Liver (tissue), 9 donors: ENCODE data around the gene MEIOB. TPM values are rescaled to one million over a fixed set of nuclear protein-coding genes. Genes with fewer than 3 reads are reported as not detected.

Experiments
- DNase-seq: peaks from one replicate; pipeline ENCODE4 v3.0.0-alpha.2; 2017; ENCODE audit warnings: low spot score
- H3K27ac ChIP-seq, 2 donors: one replicate each; pipeline ENCODE4 v1.7.0; 2013; ENCODE audit warnings: inconsistent platforms in 2 of 2, low read length in 2 of 2, control low read depth in 1 of 2, low read depth in 1 of 2, mild to moderate bottlenecking in 1 of 2
- H3K27me3 ChIP-seq, 4 donors: one replicate each; pipeline versions ENCODE4 v1.6.1 to v1.7.0; 2013; ENCODE audit warnings: low read length in 3 of 4, inconsistent platforms in 1 of 4, mild to moderate bottlenecking in 1 of 4, moderate library complexity in 1 of 4; ENCODE audit not compliant: control insufficient read depth in 4 of 4, insufficient read depth in 4 of 4
- H3K36me3 ChIP-seq, 4 donors: one replicate each; pipeline versions ENCODE4 v1.6.1 to v1.7.0; 2013; ENCODE audit warnings: low read length in 3 of 4, mild to moderate bottlenecking in 3 of 4, low read depth in 1 of 4, moderate library complexity in 1 of 4; ENCODE audit not compliant: control insufficient read depth in 4 of 4, insufficient read depth in 3 of 4
- H3K4me1 ChIP-seq, 4 donors: one replicate each; pipeline versions ENCODE4 v1.6.1 to v1.7.0; 2013; ENCODE audit warnings: low read length in 3 of 4, mild to moderate bottlenecking in 3 of 4, moderate library complexity in 1 of 4; ENCODE audit not compliant: control insufficient read depth in 4 of 4, insufficient read depth in 4 of 4
- H3K4me3 ChIP-seq, 3 donors: one replicate each; pipeline versions ENCODE4 v1.6.1 to v1.7.0; 2013; ENCODE audit warnings: low read length in 3 of 3, control low read depth in 1 of 3, low read depth in 1 of 3, mild to moderate bottlenecking in 1 of 3
- H3K9ac ChIP-seq, 2 donors: one replicate each; pipeline ENCODE4 v1.7.0; 2013; ENCODE audit warnings: low read length in 2 of 2, mild to moderate bottlenecking in 2 of 2, moderate library complexity in 2 of 2, control low read depth in 1 of 2, low read depth in 1 of 2
- H3K9me3 ChIP-seq, 4 donors: one replicate each; pipeline versions ENCODE4 v1.6.1 to v1.7.0; 2013; ENCODE audit warnings: low read length in 3 of 4; ENCODE audit not compliant: control insufficient read depth in 4 of 4
- EGR1 ChIP-seq, 2 donors: IDR thresholded peaks; 2 replicates each; pipeline ENCODE4 v1.6.1; 2016 to 2018; ENCODE audit warnings: antibody characterized with exemption in 2 of 2, low read depth in 2 of 2
- FOXA1 ChIP-seq: IDR thresholded peaks from 2 replicates; pipeline ENCODE4 v1.6.1; 2016; ENCODE audit warnings: antibody characterized with exemption
- FOXA2 ChIP-seq: IDR thresholded peaks from 2 replicates; pipeline ENCODE4 v1.6.1; 2016; ENCODE audit warnings: antibody characterized with exemption
- GABPA ChIP-seq, 2 donors: IDR thresholded peaks in 1 of 2; conservative IDR thresholded peaks in 1 of 2; 2 replicates each; pipeline ENCODE4 v1.6.1; 2016; ENCODE audit warnings: antibody characterized with exemption in 2 of 2, mild to moderate bottlenecking in 1 of 2, moderate library complexity in 1 of 2
- HNF4A ChIP-seq, 2 donors: conservative IDR thresholded peaks; 2 replicates each; pipeline ENCODE4 v1.6.1; 2016; ENCODE audit warnings: antibody characterized with exemption in 2 of 2, mild to moderate bottlenecking in 2 of 2
- HNF4G ChIP-seq: IDR thresholded peaks from 2 replicates; pipeline ENCODE4 v1.6.1; 2016; ENCODE audit warnings: antibody characterized with exemption
- JUND ChIP-seq, 2 donors: IDR thresholded peaks; 2 replicates each; pipeline ENCODE4 v1.6.1; 2016; ENCODE audit warnings: antibody characterized with exemption in 2 of 2
- NR2F2 ChIP-seq: IDR thresholded peaks from 2 replicates; pipeline ENCODE4 v1.6.1; 2016; ENCODE audit warnings: antibody characterized with exemption
- RAD21 ChIP-seq, 2 donors: IDR thresholded peaks; 2 replicates each; pipeline ENCODE4 v1.6.1; 2016; ENCODE audit warnings: antibody characterized with exemption in 2 of 2, mild to moderate bottlenecking in 2 of 2
- RXRA ChIP-seq, 2 donors: IDR thresholded peaks; 2 replicates each; pipeline ENCODE4 v1.6.1; 2017 to 2018; ENCODE audit warnings: antibody characterized with exemption in 2 of 2, mild to moderate bottlenecking in 1 of 2
- SP1 ChIP-seq: IDR thresholded peaks from 2 replicates; pipeline ENCODE4 v1.6.1; 2018; ENCODE audit warnings: antibody characterized with exemption, mild to moderate bottlenecking
- TAF1 ChIP-seq: conservative IDR thresholded peaks from 2 replicates; pipeline ENCODE4 v1.6.1; 2016; ENCODE audit warnings: antibody characterized with exemption, mild to moderate bottlenecking
- YY1 ChIP-seq: IDR thresholded peaks from 2 replicates; pipeline ENCODE4 v1.6.1; 2016; ENCODE audit warnings: antibody characterized with exemption, mild to moderate bottlenecking
- WGBS: extraction: QIAGEN DNeasy Blood & Tissue Kit; methylation state at CpG from one replicate; pipeline ENCODE4 v1.1.7; 2013; 5-methylcytosine and 5-hydroxymethylcytosine counted together
- polyA plus RNA-seq, 2 donors: library from polyadenylated mRNA; stranded (reverse) in 1 of 2; unstranded in 1 of 2; fragments of 200-250 nt in 1 of 2; fragments of >200 nt in 1 of 2; fragmentation: Nextera tagmentation in 1 of 2; extraction: Ambion mirVana in 1 of 2; gene quantifications; one replicate each; pipeline versions ENCODE4 v1.2.1 to v1.2.3, GENCODE V29; 2013 to 2015
- total RNA-seq, 2 donors: library from RNA; depleted of rRNA; stranded (reverse); fragments of >200 nt; gene quantifications; one replicate each; pipeline ENCODE4 v1.2.3, GENCODE V29; 2014
- TF ChIP-seq, protein P1 (sequence below): IDR thresholded peaks from 2 replicates; pipeline ENCODE4 v1.6.1; 2016; ENCODE audit warnings: antibody characterized with exemption
- TF ChIP-seq, protein P2 (sequence below): IDR thresholded peaks from 2 replicates; pipeline ENCODE4 v1.6.1; 2016; ENCODE audit warnings: antibody characterized with exemption
- TF ChIP-seq, protein P3 (sequence below): fragments of 150-350 bp; IDR thresholded peaks from 2 replicates; pipeline ENCODE4 v1.5.1; 2017; ENCODE audit warnings: improper control_type of control experiment, low read depth, low read length; ENCODE audit not compliant: missing input control
- TF ChIP-seq, protein P4 (sequence below): IDR thresholded peaks from 2 replicates; pipeline ENCODE4 v1.6.1; 2016; ENCODE audit warnings: antibody characterized with exemption
- donor health status: healthy.
- donor health status: healthy.
- donor health status: healthy.
- donor health status: healthy.
- donor health status: healthy.

The MEIOB gene
- total and polyA plus RNA-seq, 4 donors = 0.33 to 2.2 TPM; not detected in 2

DNA sequence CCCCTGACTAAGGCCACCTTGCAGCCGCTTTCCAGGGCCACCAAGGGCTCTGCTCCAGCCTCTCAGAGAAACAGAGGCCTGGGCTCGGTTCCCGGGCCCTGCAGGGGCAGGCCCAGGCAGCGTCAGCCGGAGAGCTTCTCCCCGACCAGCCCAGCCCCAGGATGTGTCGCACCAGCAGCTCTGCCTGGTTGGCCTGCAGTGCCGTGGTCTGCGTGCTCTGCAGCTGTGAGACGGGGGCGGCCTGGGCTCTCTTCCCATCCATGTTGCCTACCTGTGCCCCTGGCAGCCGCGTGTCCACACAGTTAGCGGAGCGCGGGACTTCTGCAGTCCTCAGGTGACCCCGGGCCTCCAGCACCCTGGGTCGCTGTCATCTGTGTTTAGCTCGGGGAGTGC lies 83.3 kb downstream of the MEIOB start:
- H3K27me3 ChIP-seq = no peaks in the 10 kb centered on the region
- H3K4me1 ChIP-seq = peaks cover 14 to 74% (median 49%) of the 10 kb centered on the region in 4 donors
- no peaks in the 10 kb centered on the region for H3K9me3 ChIP-seq
- H3K9ac ChIP-seq = no peak overlapping the region
- 62% methylated on average over 19 of the region's 19 CpGs for WGBS
- DNase-seq = no peak
- TF ChIP-seq EGR1 (IDR thresholded peaks at IDR 0.05; ENCODE audit: low read depth in 2 of 2) = no peak
- H3K4me3 ChIP-seq = no peak overlapping the region
- H3K36me3 ChIP-seq = peaks cover 0 to 34% (median 5%) of the 10 kb centered on the region in 4 donors
- no peak overlapping the region for H3K27ac ChIP-seq

DNA sequence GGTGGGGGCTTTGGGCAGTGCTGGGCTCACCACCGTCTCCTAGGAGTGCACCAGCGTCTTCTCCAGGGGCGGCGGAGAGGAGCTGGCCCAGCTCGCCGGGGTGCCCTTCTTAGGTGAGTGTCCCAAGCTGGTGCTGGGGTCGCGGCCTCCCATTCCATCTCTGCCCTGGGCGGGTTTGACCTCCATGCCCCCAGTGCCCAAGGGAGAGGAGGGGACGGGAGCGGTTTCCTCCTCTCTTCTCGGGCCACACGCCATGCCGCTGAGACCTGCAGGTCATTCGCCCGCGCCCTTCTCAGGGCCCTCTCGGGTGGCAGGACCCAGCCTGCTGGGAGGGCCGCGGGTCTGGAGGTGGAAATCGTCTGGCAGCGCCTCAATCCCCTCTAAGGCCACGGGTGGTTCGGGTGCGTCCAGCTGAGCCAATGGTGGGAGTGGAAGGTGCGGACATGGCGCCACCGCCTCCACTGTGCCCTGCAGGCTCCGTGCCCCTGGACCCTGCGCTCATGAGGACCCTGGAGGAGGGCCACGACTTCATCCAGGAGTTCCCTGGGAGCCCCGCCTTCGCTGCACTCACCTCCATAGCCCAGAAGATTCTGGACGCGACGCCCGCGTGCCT lies 83.8 kb downstream of the MEIOB start:
- Histone ChIP-seq H3K36me3 (peaks cover 0 to 34% (median 5%) of the 10 kb centered on the region in 4 donors), H3K4me3 (no peak overlapping the region), H3K9ac (no peak overlapping the region), H3K4me1 (peaks cover 13 to 74% (median 49%) of the 10 kb centered on the region in 4 donors), H3K27me3 (no peaks in the 10 kb centered on the region), H3K27ac (no peak overlapping the region), H3K9me3 (no peaks in the 10 kb centered on the region)
- 78% methylated on average over 38 of the region's 38 CpGs for WGBS
- DNase-seq = no peak
- TF ChIP-seq NR2F2 (no peak), RXRA (IDR thresholded peaks at IDR 0.05) (peak in 1 of 2 donors; percentile 47)

DNA sequence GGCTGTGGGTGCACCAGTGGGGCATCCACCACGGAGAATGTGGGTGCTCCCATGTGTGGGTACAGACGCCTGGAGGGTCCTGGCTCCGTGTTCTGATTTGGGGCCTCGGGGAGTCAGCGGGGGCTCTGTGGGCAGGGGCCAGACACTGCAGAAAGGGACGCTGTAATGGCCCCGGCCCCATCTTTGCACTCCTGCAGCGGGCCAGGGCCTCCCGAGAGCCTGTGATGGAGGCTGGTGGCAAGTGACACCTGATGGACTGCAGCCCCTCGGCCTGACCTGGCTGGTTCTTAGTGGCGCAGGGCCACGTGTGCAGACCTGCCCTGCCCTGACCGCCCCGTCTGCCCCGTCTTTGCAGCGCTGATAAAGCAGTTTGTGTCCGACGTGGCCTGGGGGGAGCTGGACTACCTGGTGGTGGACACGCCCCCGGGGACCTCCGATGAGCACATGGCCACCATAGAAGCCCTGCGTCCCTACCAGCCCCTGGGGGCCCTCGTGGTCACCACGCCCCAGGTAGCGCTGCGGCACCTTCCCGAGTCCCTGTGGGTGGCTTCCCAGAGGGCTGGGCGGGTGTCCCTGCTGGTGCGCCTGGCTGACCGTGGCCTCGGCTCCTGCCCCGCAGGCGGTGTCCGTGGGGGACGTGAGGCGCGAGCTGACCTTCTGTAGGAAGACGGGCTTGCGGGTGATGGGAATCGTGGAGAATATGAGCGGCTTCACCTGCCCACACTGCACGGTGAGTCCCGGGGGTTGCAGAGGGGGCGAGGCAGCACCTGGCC lies 84.5 kb downstream of the MEIOB start:
- 92% methylated on average over 44 of the region's 44 CpGs for WGBS
- no peak overlapping the region for H3K4me3 ChIP-seq
- peaks cover 0 to 34% (median 5%) of the 10 kb centered on the region in 4 donors for H3K36me3 ChIP-seq
- no peak for DNase-seq
- peaks cover 7 to 67% (median 46%) of the 10 kb centered on the region in 4 donors for H3K4me1 ChIP-seq
- no peak overlapping the region for H3K9ac ChIP-seq
- H3K27me3 ChIP-seq = no peaks in the 10 kb centered on the region
- TF ChIP-seq JUND (IDR thresholded peaks at IDR 0.05) = no peak
- TF ChIP-seq RAD21 (IDR thresholded peaks at IDR 0.05) = no peak
- no peak for TF ChIP-seq SP1
- TF ChIP-seq, protein P1, sequence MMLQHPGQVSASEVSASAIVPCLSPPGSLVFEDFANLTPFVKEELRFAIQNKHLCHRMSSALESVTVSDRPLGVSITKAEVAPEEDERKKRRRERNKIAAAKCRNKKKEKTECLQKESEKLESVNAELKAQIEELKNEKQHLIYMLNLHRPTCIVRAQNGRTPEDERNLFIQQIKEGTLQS = no peak
- no peak for TF ChIP-seq FOXA2
- TF ChIP-seq, protein P2, sequence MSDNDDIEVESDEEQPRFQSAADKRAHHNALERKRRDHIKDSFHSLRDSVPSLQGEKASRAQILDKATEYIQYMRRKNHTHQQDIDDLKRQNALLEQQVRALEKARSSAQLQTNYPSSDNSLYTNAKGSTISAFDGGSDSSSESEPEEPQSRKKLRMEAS = no peak
- TF ChIP-seq YY1 = no peak
- no peak for TF ChIP-seq TAF1
- no peak for TF ChIP-seq GABPA (IDR thresholded peaks at IDR 0.05 in 1 of 2, conservative IDR thresholded peaks at IDR 0.05 in 1 of 2)
- no peak for TF ChIP-seq FOXA1
- TF ChIP-seq, protein P3, sequence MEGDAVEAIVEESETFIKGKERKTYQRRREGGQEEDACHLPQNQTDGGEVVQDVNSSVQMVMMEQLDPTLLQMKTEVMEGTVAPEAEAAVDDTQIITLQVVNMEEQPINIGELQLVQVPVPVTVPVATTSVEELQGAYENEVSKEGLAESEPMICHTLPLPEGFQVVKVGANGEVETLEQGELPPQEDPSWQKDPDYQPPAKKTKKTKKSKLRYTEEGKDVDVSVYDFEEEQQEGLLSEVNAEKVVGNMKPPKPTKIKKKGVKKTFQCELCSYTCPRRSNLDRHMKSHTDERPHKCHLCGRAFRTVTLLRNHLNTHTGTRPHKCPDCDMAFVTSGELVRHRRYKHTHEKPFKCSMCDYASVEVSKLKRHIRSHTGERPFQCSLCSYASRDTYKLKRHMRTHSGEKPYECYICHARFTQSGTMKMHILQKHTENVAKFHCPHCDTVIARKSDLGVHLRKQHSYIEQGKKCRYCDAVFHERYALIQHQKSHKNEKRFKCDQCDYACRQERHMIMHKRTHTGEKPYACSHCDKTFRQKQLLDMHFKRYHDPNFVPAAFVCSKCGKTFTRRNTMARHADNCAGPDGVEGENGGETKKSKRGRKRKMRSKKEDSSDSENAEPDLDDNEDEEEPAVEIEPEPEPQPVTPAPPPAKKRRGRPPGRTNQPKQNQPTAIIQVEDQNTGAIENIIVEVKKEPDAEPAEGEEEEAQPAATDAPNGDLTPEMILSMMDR = no peak
- no peak for TF ChIP-seq RXRA (IDR thresholded peaks at IDR 0.05)
- TF ChIP-seq HNF4A (conservative IDR thresholded peaks at IDR 0.05) = no peak
- TF ChIP-seq, protein P4, sequence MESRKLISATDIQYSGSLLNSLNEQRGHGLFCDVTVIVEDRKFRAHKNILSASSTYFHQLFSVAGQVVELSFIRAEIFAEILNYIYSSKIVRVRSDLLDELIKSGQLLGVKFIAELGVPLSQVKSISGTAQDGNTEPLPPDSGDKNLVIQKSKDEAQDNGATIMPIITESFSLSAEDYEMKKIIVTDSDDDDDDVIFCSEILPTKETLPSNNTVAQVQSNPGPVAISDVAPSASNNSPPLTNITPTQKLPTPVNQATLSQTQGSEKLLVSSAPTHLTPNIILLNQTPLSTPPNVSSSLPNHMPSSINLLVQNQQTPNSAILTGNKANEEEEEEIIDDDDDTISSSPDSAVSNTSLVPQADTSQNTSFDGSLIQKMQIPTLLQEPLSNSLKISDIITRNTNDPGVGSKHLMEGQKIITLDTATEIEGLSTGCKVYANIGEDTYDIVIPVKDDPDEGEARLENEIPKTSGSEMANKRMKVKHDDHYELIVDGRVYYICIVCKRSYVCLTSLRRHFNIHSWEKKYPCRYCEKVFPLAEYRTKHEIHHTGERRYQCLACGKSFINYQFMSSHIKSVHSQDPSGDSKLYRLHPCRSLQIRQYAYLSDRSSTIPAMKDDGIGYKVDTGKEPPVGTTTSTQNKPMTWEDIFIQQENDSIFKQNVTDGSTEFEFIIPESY = no peak
- TF ChIP-seq NR2F2 = no peak
- no peak for TF ChIP-seq HNF4G
- no peak overlapping the region for H3K27ac ChIP-seq
- no peaks in the 10 kb centered on the region for H3K9me3 ChIP-seq
